Activated gamma-delta T cell (primary cell): ENCODE data around the gene ZFP90.

ENCODE experiments used
- DNase-seq: peaks from one replicate; lab custom pipeline; 2025; lab: John Stamatoyannopoulos, UW

The ZFP90 gene

DNA sequence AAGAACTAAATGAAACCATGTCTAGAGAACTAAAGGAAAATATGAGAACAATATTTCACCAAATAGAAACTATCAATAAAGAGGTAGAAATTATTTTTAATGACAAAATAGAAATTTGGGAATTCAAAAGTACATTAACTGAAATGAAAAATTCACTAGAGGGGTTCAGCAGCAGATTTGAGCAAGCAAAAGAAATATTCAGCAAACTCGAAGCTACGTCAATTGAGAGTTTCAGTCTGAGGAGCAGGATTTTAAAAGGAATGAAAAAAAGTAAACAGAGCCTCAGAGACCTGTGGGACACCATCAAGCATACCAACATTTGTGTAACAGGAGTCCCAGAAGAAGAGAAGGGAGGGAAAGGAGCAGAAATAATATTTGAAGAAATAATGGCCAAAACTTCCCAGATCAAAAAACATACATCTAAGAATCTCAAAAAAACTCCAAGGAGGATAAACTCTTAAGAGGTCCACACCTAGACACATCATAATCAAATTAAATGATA lies 38.3 kb downstream of the ZFP90 start:
- no peak for DNase-seq

GRCh38 chr16:68590201-68590994 lies 51.3 kb downstream of the ZFP90 start:
- DNase-seq = peak; percentile 40

DNA sequence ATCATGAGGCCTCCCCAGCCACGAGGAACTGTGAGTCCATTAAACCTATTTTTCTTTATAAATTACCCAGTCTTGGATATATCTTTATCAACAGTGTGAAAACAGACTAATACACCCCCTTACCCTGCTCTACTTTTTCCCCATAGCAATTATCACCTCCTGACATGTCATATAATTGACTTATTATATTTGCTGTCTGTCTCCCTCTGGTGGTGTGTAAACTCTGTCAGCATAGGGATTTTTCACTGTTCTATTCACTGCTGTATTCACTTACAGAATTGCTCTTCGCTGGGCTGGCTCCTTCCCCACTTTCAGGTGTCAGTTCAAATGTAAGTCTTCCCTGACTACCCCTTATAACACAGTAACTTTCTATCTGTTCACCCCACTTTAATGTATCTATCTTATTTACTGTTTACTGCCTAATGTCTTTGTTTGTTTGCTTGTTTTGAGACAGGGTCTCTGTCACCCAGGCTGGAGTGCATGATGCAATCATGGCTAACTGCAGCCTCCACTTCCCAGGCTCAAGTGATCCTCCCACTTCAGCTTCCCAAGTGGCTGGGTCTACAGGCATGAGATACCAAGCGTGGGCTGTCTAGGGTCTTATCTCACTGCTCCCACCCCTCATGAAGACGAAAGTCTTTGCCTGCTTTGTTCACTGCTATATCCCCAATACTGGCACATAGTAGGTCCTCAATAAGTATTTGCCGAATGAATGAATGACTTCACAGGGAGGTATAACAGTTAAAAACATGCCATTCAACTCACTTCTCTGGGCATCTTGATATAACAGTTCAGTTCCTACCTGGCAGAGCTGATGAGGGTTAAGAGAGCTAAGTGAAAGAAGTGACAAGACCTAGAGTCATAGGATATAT lies 53.6 kb downstream of the ZFP90 start:
- no peak for DNase-seq

DNA sequence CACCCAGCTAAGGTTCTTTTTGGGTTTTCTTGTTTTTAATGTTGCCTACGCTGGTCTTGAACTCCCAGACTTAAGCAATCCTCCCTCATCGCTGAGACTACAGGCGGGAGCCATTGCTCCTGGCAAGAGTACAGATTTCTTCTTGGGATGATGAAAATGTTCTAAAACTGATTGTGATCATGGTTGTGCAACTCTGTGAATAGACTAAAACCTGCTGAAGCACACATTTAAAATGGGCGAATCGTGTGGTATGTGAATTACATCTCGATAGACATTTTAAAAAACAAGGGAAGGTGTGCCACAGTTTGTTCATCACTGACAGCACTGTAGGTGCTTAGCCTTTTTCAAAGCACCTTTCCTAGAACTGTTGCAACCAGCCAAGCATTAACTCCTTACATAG lies 57.2 kb downstream of the ZFP90 start:
- no peak for DNase-seq

DNA sequence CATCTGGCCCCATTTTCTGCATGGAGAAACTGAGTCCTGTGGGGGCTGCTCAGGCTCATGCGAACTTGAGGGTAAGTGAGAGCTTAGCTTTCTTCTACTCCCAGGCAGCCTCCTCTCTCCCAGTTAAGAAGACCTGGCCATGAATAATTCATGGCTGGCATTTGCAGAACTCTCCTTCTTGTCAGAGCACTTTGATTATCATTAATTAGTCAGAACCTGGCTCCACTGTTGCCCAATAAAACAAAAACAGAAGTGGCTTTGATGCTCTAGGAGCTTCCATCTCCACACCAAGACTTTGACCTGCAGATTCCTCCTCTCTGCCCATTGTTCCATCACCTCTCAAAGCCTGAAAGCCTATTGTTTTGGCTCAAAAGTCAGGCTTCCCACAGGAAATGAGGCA lies 60.5 kb downstream of the ZFP90 start:
- no peak for DNase-seq

DNA sequence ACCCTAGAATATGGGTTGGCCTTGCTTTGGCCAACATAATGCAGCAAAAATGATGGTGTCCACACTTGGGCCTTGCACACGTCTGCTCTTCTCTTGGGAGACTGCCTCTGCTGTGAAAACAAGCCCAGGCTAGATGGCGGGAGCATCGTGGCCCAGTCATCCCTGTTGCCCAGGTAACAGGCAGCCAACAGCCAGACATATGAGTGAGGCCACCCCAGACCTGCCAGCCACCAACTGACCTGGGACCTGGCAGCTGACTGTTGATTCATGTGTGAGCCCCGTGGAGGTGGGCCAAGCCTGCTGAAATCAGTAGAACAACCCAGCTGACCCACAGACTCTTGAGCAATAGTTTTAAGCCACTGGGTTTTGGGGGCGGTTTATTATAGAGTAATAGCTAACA lies 66.7 kb downstream of the ZFP90 start:
- DNase-seq = no peak

- DNase-seq = no peak
Measured at GRCh38 chr16:68607443-68607842, 68.4 kb downstream of the ZFP90 start.

- no peak for DNase-seq
Measured at GRCh38 chr16:68608330-68608729, 69.2 kb downstream of the ZFP90 start.

DNA sequence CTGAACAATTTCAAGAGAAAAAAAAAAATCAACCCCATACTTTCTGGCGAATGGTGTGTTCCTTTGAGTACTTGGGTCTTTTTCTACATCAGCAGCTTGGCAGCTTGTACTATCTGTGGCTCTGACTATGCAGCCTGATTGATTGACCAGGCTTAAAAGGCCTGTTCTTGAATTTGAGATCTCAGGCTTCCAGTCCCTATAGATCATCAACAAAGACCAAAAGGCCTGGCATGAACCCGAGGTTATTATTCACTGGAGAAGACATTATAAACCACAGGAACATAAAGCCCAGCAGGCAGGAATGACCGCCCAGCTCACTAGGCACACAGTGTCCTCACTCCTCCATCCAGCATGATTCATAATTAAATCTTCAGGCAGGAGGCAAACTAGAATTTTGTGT lies 73.9 kb downstream of the ZFP90 start:
- DNase-seq = no peak

DNA sequence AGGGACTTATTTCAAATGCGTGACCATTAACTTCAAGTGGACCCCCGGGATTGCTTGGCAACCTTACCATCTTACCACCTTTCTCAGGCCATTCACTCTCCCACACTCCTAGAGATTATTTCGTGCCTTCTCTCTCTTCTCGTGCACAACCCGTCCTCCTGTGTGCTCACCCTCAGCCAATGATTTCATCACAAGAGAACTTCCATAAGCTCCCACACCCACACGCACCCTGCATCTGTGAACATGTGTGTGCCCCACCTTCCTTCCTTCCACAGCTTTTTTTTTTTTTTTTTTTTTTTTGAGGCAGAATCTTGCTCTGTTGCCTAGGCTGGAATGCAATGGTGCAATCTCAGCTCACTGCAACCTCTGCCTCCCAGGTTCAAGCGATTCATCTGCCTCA lies 78.6 kb downstream of the ZFP90 start:
- DNase-seq = no peak
